Chondrocyte (in vitro differentiated cells): ENCODE results near the gene ASIC5. TPM values are rescaled to one million over a fixed set of nuclear protein-coding genes. Genes with fewer than 3 reads are reported as not detected.

Source experiments
- DNase-seq: peaks from one replicate; pipeline ENCODE4 v3.0.0; 2021; ENCODE audit warnings: mixed read lengths, low spot score
- H3K27ac Mint-ChIP-seq: one replicate; pipeline ENCODE4 v1.8.0; 2021; ENCODE audit warnings: mild to moderate bottlenecking, moderate library complexity, mixed read lengths; ENCODE audit not compliant: unreplicated experiment
- H3K27me3 Mint-ChIP-seq: 2 replicates; pipeline ENCODE4 v1.8.0; 2021; ENCODE audit warnings: low read depth, mixed read lengths
- H3K36me3 Mint-ChIP-seq: 2 replicates; pipeline ENCODE4 v1.8.0; 2021; ENCODE audit warnings: low read depth, mixed read lengths
- H3K4me1 Mint-ChIP-seq: 2 replicates; pipeline ENCODE4 v1.8.0; 2021; ENCODE audit warnings: low read depth, mild to moderate bottlenecking, mixed read lengths
- H3K4me3 Mint-ChIP-seq: one replicate; pipeline ENCODE4 v1.8.0; 2021; ENCODE audit warnings: mild to moderate bottlenecking, moderate library complexity, mixed read lengths; ENCODE audit not compliant: unreplicated experiment
- H3K9me3 Mint-ChIP-seq: 2 replicates; pipeline ENCODE4 v1.8.0; 2021; ENCODE audit warnings: low read depth, mixed read lengths
- total RNA-seq: library from RNA; stranded (reverse); gene quantifications from 3 replicates; pipeline ENCODE4 v1.2.1, GENCODE V29; 2021
- TF ChIP-seq, protein P1 (sequence below): fragments of 200-600 bp; sonication (generic); IDR thresholded peaks from 2 replicates; pipeline ENCODE4 v1.5.0; 2021; ENCODE audit warnings: antibody characterized with exemption, mild to moderate bottlenecking, moderate library complexity

ASIC5 gene
- total RNA-seq, 1 donor from 2014 or later, result not detected

- Mint-ChIP-seq H3K27ac (no peak overlapping the region), H3K4me3 (no peak overlapping the region)
- DNase-seq, result no peak
Observed at GRCh38 chr4:155854582-155855226, 11.4 kb downstream of the ASIC5 start.

GRCh38 chr4:155853189-155853588 is 12.9 kb downstream of the ASIC5 start:
- Mint-ChIP-seq H3K27ac (no peak overlapping the region), H3K36me3 (peaks cover 1% of the 10 kb centered on the region)

More at GRCh38 chr4:155854582-155855226, 11.4 kb downstream of the ASIC5 start:
- no peaks in the 10 kb centered on the region for H3K27me3 Mint-ChIP-seq
- H3K4me1 Mint-ChIP-seq, result peaks cover 3% of the 10 kb centered on the region
- TF ChIP-seq, protein P1, sequence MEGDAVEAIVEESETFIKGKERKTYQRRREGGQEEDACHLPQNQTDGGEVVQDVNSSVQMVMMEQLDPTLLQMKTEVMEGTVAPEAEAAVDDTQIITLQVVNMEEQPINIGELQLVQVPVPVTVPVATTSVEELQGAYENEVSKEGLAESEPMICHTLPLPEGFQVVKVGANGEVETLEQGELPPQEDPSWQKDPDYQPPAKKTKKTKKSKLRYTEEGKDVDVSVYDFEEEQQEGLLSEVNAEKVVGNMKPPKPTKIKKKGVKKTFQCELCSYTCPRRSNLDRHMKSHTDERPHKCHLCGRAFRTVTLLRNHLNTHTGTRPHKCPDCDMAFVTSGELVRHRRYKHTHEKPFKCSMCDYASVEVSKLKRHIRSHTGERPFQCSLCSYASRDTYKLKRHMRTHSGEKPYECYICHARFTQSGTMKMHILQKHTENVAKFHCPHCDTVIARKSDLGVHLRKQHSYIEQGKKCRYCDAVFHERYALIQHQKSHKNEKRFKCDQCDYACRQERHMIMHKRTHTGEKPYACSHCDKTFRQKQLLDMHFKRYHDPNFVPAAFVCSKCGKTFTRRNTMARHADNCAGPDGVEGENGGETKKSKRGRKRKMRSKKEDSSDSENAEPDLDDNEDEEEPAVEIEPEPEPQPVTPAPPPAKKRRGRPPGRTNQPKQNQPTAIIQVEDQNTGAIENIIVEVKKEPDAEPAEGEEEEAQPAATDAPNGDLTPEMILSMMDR, result no peak
- H3K36me3 Mint-ChIP-seq, result peaks cover 1% of the 10 kb centered on the region
- peaks cover 5% of the 10 kb centered on the region for H3K9me3 Mint-ChIP-seq

GRCh38 chr4:155849042-155849441 is 17.0 kb downstream of the ASIC5 start:
- Mint-ChIP-seq H3K4me1 (no peaks in the 10 kb centered on the region), H3K36me3 (peaks cover 4% of the 10 kb centered on the region), H3K9me3 (peaks cover 7% of the 10 kb centered on the region), H3K27me3 (no peaks in the 10 kb centered on the region), H3K4me3 (no peak overlapping the region), H3K27ac (no peak overlapping the region)
- TF ChIP-seq, protein P1, result no peak
- DNase-seq, result no peak

More at GRCh38 chr4:155853189-155853588, 12.9 kb downstream of the ASIC5 start:
- no peak for DNase-seq
- Mint-ChIP-seq H3K9me3 (peaks cover 5% of the 10 kb centered on the region), H3K4me1 (peaks cover 3% of the 10 kb centered on the region), H3K4me3 (no peak overlapping the region), H3K27me3 (no peaks in the 10 kb centered on the region)
- TF ChIP-seq, protein P1, result no peak

- DNase-seq, result no peak
- TF ChIP-seq, protein P1, result no peak
Observed at GRCh38 chr4:155846929-155847328, 19.1 kb downstream of the ASIC5 start.

GRCh38 chr4:155842080-155842479 is 24.0 kb downstream of the ASIC5 start:
- TF ChIP-seq, protein P1, result no peak

More at GRCh38 chr4:155846929-155847328, 19.1 kb downstream of the ASIC5 start:
- H3K27me3 Mint-ChIP-seq, result no peaks in the 10 kb centered on the region
- no peak overlapping the region for H3K4me3 Mint-ChIP-seq
- peaks cover 7% of the 10 kb centered on the region for H3K9me3 Mint-ChIP-seq
- peaks cover 4% of the 10 kb centered on the region for H3K36me3 Mint-ChIP-seq
- no peaks in the 10 kb centered on the region for H3K4me1 Mint-ChIP-seq
- no peak overlapping the region for H3K27ac Mint-ChIP-seq

More at GRCh38 chr4:155842080-155842479, 24.0 kb downstream of the ASIC5 start:
- H3K36me3 Mint-ChIP-seq, result no peaks in the 10 kb centered on the region
- peaks cover 2% of the 10 kb centered on the region for H3K9me3 Mint-ChIP-seq
- no peaks in the 10 kb centered on the region for H3K27me3 Mint-ChIP-seq
- no peak for DNase-seq
- H3K4me3 Mint-ChIP-seq, result no peak overlapping the region
- H3K4me1 Mint-ChIP-seq, result peaks cover 12% of the 10 kb centered on the region
- H3K27ac Mint-ChIP-seq, result no peak overlapping the region
